ENCODE data around the gene SDHAF3.
A peak's percentile ranks its signal among the peaks of the same experiment; 100 is the strongest.
"Not testable (repeated sequence)": the region's sequence is repeated elsewhere in the genome, so short reads cannot be mapped to it uniquely, and the experiment has no call there.

Gene SDHAF3

GRCh38 chr7:97126483-97127171 is 9.1 kb downstream of the SDHAF3 start:
- DNase-seq, result no peak

DNA sequence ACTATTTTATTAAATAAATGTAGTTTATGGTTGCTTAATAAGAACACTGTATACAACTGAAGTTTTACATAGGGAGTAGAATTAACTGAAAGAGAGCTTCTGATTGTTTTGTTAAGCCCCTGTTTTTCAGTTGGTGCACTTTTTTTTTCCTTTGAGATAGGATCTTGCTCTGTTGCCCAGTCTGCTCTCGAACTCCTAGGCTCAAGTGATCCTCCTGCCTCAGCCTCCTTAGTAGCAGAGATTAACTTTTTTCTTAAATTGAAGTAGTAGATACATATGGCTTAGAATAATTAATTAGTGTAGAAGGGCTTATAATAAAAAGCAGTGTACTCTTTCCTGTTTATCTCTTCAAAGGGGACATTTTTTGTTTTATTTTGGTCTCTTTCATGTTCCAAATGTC is 11.2 kb downstream of the SDHAF3 start:
- DNase-seq, result no peak

- DNase-seq, result no peak
Measured at GRCh38 chr7:97130417-97131139, 13.1 kb downstream of the SDHAF3 start.

DNA sequence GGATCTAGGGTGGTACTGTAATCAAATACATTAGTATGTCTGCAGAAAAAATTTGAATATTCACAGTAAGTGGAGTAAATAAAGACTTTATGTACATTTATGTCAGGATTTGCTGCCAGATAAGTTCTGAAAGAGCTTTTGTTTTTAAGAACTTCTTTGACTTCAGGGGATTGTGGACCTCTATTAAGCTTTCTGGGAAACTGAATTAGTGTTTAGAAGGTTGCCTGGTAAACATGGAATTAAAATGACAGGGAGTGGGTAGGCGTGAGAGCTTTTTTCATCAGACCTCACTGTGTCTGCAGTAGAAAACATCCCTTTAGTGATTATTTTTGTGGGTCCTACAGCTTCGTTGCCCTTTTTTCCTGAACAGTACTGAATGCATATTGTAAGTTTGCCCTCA is 15.7 kb downstream of the SDHAF3 start:
- DNase-seq, result no peak

GRCh38 chr7:97138830-97139229 is 21.3 kb downstream of the SDHAF3 start:
- no peak for DNase-seq

DNA sequence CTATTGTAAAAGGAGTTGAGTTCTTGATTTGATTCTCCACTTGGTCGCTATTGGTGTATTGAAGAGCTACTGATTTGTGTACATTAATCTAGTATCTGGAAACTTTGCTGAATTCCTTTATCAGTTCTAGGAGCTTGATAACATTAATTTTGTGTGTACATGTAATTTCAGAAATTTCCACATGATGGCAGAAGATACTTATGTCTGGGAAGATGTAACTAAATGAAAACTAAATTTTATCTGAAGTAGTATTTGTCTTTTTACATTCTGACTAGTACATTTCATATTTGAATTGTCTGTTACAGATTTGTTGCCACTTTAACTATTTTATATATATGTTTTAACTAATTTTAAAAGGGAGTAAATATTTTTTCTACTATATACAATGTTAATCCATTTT is 27.6 kb downstream of the SDHAF3 start:
- DNase-seq, result peak; percentile 35

GRCh38 chr7:97149843-97150242 is 32.3 kb downstream of the SDHAF3 start:
- DNase-seq, result no peak

DNA sequence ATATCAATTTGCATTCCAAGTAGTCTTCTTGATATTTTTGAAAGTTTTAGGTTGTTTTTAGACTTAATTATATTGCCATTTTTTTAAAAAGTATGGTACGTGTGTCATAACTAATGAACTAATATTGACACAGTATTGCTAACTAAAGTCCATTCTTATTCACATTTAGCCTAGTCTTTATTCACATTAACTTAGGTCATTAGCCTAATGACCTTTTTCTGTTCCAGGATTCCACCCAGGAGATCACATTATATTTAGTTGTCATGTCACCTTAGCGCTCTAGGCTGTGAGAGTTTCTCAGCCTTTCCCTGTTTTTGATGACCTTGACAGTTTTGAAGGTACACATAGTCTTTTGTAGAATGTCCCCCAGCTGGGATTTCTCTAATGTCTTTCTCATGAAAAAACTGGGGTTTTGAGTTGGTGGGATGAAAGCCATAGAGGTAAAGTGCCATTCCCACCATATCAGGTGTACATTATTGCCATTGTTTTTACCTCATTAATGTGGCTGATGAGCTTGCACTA is 38.5 kb downstream of the SDHAF3 start:
- no peak for DNase-seq

GRCh38 chr7:97159984-97160383 is 42.5 kb downstream of the SDHAF3 start:
- DNase-seq, result not testable (repeated sequence)

- DNase-seq, result not testable (repeated sequence)
Measured at GRCh38 chr7:97161609-97162008, 44.1 kb downstream of the SDHAF3 start.

DNA sequence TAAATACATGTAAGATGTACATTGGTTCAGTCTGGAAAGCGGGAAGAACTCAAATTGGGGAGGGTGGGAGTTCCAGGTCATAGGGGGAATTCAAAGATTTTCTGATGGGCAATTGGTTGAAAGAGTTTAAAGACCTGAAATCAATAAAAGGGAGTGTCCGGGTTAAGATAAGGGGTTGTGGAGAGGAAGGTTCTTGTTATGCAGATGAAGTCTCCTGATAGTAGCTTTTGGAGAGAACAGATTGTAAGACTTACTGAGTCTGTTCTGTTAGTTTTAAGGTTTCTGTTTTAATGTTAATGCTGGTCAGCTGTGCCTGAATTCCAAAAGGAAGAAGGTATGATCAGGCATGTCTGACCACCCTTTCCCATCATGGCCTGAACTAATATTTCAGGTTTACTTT is 48.8 kb downstream of the SDHAF3 start:
- no peak for DNase-seq

GRCh38 chr7:97167176-97167575 is 49.7 kb downstream of the SDHAF3 start:
- no peak for DNase-seq

- no peak for DNase-seq
Measured at GRCh38 chr7:97167749-97168148, 50.3 kb downstream of the SDHAF3 start.

- no peak for DNase-seq
Measured at GRCh38 chr7:97174303-97174702, 56.8 kb downstream of the SDHAF3 start.

DNA sequence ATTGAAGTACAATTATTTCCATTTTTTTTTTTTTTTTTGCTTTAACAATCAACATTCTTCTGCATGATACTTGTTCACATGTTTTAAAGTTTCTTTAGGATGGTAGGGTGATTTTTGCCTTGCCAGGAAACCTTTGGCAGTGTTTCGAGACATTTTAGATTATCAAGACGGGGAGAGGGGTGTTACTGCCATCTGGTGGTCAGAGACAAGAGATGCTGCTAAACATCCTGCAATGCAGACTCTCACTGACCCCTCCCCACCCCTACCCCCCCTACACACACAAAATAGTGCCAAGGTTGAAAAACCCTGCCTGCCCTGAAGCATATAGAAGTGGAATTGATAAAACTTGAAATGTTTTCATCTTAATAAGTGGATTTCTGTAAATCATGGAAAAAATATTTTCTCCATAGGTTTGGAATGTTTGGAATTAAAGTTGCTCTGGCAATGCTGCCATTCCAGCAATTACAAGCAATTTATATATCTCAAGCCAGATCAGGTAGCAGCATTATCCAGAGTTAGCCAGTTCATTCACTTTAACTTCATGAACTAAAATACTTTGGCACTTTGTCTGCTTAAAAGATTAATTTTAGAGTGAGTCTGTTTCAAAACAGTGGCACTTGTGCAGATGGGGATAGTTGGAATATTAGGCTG is 62.1 kb downstream of the SDHAF3 start:
- peak; percentile 82 for DNase-seq

DNA sequence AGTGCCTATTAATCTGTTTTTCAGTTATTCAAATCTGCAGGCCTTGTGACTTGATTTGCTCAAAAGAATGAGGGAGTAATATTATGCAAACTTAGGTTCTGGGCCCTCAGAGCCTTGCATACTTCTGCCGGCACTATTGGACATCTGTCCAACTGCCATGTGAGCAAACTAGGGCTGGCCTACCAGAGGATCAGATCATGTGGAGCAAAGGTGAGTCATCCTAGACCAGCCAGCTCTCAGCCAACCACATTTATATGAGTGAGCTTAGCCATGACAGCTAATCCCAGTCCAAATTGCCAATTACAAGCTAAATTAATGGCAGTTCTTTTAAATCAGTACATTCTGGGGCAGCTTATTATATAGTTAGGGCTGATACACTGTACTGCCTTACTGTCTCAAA is 69.6 kb downstream of the SDHAF3 start:
- DNase-seq, result no peak

DNA sequence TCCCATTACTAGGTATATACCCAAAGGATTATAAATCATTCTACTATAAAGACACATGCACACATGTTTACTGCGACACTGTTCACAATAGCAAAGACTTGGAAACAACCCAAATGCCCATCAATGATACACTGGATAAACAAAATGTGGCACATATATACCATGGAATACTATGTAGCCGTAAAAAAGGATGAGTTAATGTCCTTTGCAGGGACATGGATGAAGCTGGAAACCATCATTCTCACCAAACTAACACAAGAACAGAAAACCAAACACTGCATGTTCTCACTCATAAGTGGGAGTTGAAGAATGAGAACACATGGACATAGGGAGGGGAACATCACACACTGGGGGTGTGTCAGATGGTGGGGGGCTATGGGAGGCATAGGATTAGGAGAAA is 78.7 kb downstream of the SDHAF3 start:
- not testable (repeated sequence) for DNase-seq

- DNase-seq, result no peak
Measured at GRCh38 chr7:97198596-97198995, 81.1 kb downstream of the SDHAF3 start.

DNA sequence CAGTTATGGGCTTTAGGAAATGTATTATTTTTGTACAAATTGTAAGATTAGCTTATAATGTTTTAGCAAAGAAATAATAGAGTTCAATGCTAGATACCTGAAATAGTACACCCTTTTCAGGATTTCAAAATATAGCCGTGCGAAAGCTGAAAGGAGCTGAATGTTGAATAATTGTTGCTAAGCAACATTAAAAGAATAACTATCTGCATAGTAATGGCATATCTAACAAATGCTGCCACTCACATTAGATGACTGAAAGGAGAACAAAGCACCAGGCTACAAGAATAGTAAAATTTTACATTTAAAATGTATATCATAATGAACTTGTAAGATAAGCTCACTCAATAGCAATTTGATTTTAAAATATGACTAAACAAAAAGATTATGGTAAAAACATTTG is 82.5 kb downstream of the SDHAF3 start:
- no peak for DNase-seq

GRCh38 chr7:97203957-97204356 is 86.5 kb downstream of the SDHAF3 start:
- DNase-seq, result no peak

GRCh38 chr7:97204821-97205220 is 87.3 kb downstream of the SDHAF3 start:
- no peak for DNase-seq

GRCh38 chr7:97215556-97215955 is 98.1 kb downstream of the SDHAF3 start:
- DNase-seq, result peak; percentile 67

GRCh38 chr7:97218767-97219166 is 101.3 kb downstream of the SDHAF3 start:
- DNase-seq, result no peak

GRCh38 chr7:97219237-97219636 is 101.7 kb downstream of the SDHAF3 start:
- no peak for DNase-seq
